ENCODE results near the gene WDR48. TPM values are rescaled to one million over a fixed set of nuclear protein-coding genes. Genes with fewer than 3 reads are reported as not detected.
A peak's percentile ranks its signal among the peaks of the same experiment; 100 is the strongest.

WDR48 gene
- total RNA-seq, 3 donors from 2014 or later, result 33.0 to 46.8 (median 37.5) TPM

DNA sequence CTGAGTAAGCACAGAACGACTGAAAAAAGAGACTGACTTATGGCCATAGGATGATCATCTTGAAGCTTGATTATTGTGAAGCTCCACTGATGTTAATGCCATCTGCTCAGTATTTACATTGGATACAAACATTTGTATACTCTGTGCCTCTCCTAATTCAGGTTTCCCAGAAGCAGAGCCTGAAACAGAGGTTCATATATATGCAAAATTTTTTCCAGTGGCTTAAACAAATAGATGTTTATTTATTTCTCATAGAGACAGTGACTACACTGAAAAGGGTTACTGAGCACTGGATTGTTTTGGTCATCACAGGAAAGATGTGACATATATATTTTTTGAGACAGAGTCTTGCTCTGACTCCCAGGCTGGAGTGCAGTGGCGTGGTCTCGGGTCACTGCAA, 36.4 kb upstream of the WDR48 start:
- H3K4me1 ChIP-seq (ENCODE audit: low read depth), result no peaks in the 10 kb centered on the region
- intact Hi-C loops (cut with DNase I, micrococcal nuclease), result no loop called here
- TF ChIP-seq, protein P1, sequence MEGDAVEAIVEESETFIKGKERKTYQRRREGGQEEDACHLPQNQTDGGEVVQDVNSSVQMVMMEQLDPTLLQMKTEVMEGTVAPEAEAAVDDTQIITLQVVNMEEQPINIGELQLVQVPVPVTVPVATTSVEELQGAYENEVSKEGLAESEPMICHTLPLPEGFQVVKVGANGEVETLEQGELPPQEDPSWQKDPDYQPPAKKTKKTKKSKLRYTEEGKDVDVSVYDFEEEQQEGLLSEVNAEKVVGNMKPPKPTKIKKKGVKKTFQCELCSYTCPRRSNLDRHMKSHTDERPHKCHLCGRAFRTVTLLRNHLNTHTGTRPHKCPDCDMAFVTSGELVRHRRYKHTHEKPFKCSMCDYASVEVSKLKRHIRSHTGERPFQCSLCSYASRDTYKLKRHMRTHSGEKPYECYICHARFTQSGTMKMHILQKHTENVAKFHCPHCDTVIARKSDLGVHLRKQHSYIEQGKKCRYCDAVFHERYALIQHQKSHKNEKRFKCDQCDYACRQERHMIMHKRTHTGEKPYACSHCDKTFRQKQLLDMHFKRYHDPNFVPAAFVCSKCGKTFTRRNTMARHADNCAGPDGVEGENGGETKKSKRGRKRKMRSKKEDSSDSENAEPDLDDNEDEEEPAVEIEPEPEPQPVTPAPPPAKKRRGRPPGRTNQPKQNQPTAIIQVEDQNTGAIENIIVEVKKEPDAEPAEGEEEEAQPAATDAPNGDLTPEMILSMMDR (IDR thresholded peaks at IDR 0.05), result no peak
- DNase-seq, result no peak
- ATAC-seq, result no peak
- H3K4me3 ChIP-seq, result no peak overlapping the region
- no peaks in the 10 kb centered on the region for H3K9me3 ChIP-seq
- no peaks in the 10 kb centered on the region for H3K36me3 ChIP-seq (ENCODE audit: low read depth)

DNA sequence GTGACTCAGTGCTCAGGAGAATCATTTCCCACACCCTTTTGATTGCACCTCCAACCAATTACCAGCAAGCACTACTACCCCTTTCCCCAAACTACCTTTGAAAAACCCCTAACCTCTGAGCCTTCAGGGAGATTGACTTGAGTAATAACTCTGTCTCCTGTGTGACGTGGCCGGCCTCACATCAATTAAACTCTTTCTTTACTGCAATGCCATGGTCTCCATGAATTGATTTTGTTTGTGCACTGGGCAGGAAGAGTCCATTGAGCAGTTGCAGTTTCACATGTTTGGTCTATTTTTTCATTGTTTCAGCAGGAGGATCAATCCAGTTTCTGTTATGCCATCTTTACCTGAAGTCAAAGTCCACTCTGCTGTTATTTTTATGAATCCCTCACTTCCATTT, 32.5 kb upstream of the WDR48 start:
- TF ChIP-seq, protein P1 (IDR thresholded peaks at IDR 0.05), result no peak
- H3K4me1 ChIP-seq (ENCODE audit: low read depth), result no peaks in the 10 kb centered on the region
- no peaks in the 10 kb centered on the region for H3K9me3 ChIP-seq
- H3K4me3 ChIP-seq, result no peak overlapping the region
- H3K36me3 ChIP-seq (ENCODE audit: low read depth), result no peaks in the 10 kb centered on the region
- DNase-seq, result no peak
- ATAC-seq, result peak; percentile 45
- intact Hi-C loops (cut with DNase I, micrococcal nuclease), result no loop called here

DNA sequence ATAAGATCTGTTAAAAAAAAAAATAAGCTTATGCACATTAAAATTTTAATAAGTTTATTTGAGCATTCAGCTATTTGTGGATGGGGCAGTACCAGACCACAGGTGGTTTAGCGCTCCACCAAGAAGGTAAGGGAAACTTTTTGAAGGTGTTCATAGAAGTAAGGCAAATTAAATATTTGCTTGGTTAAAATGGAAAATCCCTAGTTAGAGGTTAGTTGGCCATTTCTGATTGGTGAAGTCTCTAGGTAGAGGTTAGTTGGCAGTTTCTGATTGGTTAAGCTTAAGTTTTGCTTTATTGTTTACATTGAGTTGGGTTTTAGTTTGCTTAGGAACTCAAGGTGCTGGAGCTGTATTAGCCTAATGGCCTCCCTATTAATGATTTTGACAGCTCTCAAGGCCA, 30.8 kb upstream of the WDR48 start:
- no peak for DNase-seq
- no peaks in the 10 kb centered on the region for H3K36me3 ChIP-seq (ENCODE audit: low read depth)
- H3K9me3 ChIP-seq, result no peaks in the 10 kb centered on the region
- no peak overlapping the region for H3K4me3 ChIP-seq
- intact Hi-C loops (cut with DNase I, micrococcal nuclease), result no loop called here
- no peak for ATAC-seq
- H3K4me1 ChIP-seq (ENCODE audit: low read depth), result no peaks in the 10 kb centered on the region
- TF ChIP-seq, protein P1 (IDR thresholded peaks at IDR 0.05), result no peak

DNA sequence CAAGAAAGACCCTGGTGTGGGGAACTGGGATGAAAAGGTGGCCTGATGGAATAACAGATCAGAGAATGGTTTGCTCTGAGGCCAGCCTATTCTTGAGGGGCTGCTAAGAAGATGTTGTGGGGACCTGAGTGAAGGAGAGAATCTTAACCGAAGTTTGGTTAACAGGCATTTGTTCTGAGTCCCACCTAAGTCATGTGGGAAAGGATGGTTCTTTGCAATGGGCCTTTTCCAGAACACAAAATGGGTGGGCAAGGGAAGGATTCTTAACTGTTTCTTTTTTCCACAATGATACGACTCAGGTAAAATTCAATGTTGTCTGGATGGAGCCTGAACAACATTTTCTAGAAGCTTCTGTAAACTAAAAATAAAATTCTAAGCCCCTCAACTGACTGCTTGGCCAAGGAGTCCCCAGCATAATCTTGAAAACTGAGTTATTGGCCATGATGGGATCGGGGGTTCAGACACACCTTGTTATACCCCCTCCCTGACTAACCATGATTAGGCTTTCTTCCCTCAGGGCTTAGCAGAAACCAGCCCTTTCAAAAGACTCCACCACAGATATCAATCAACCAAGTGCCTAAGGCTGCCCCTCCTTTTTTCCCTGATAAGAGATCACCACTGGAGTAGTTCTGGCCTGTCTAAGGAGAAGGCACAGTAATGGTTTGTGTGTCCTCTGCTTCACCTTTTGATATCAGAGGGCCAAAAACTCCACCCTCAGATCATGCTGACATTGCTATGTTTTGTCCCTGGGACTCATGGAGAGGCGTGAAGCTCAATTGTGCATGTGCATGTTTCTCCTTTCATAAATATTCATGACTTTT, 30.1 kb upstream of the WDR48 start:
- no peaks in the 10 kb centered on the region for H3K9me3 ChIP-seq
- intact Hi-C loops (cut with DNase I, micrococcal nuclease), result no loop called here
- H3K36me3 ChIP-seq (ENCODE audit: low read depth), result no peaks in the 10 kb centered on the region
- TF ChIP-seq, protein P1 (IDR thresholded peaks at IDR 0.05), result no peak
- DNase-seq (no peak), ATAC-seq (peak; percentile 38)
- no peaks in the 10 kb centered on the region for H3K4me1 ChIP-seq (ENCODE audit: low read depth)
- H3K4me3 ChIP-seq, result no peak overlapping the region

DNA sequence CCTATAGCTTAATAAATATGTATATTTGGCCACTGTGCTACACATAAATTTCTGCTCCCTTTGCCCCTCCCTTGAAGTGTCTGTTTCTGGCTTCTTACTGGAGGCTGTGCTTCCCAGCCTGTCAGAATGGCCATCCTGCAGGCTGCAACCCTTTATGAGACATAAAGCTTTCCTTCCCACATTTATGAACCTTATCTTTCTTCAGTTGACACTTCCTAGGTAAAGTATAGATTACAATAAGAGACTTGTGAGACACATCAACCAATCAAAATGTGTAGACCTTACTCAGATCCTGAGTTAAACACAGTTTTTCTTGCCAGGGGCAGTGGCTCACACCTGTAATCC, 29.6 kb upstream of the WDR48 start:
- Histone ChIP-seq H3K4me3 (no peak overlapping the region), H3K4me1 (ENCODE audit: low read depth) (no peaks in the 10 kb centered on the region), H3K36me3 (ENCODE audit: low read depth) (no peaks in the 10 kb centered on the region), H3K9me3 (no peaks in the 10 kb centered on the region)
- ATAC-seq (peak; percentile 58), DNase-seq (no peak)
- TF ChIP-seq, protein P1 (IDR thresholded peaks at IDR 0.05), result no peak
- intact Hi-C loops (cut with DNase I, micrococcal nuclease), result no loop called here

All from mucosa of descending colon (tissue), 3 donors.